Stomach (tissue), 9 donors: ENCODE results near the gene UGT8. TPM values are rescaled to one million over a fixed set of nuclear protein-coding genes. Genes with fewer than 3 reads are reported as not detected.

Experiments used
- DNase-seq, 2 donors: peaks; one replicate each; pipeline versions ENCODE4 v3.0.0 to v3.0.0-alpha.2; 2013 to 2019
- H3K27ac ChIP-seq, 5 donors: fragments of 200-600 bp in 4 of 5; sonication (generic) in 4 of 5; one replicate each; pipeline ENCODE4 v1.5.1; 2013 to 2019; ENCODE audit warnings: mild to moderate bottlenecking in 1 of 5, moderate library complexity in 1 of 5
- H3K27me3 ChIP-seq, 3 donors: fragments of 200-600 bp; sonication (generic); one replicate each; pipeline ENCODE4 v1.5.1; 2017 to 2019; ENCODE audit warnings: mixed run types in 1 of 3
- H3K36me3 ChIP-seq, 4 donors: fragments of 200-600 bp; sonication (generic); 1 replicate in 3 of 4; 2 replicates in 1 of 4; pipeline ENCODE4 v1.5.1; 2016 to 2019
- H3K4me1 ChIP-seq, 4 donors: fragments of 200-600 bp; sonication (generic); one replicate each; pipeline ENCODE4 v1.5.1; 2016 to 2019
- H3K4me3 ChIP-seq, 4 donors: fragments of 200-600 bp; sonication (generic) in 3 of 4; one replicate each; pipeline ENCODE4 v1.5.1; 2016 to 2019; ENCODE audit warnings: mild to moderate bottlenecking in 1 of 4
- H3K9me3 ChIP-seq, 4 donors: fragments of 200-600 bp; sonication (generic); one replicate each; pipeline ENCODE4 v1.5.1; 2016 to 2019
- EP300 ChIP-seq: sonication (generic); formaldehyde crosslinking; IDR thresholded peaks from one replicate; pipeline ENCODE4 v1.6.1; 2017; ENCODE audit warnings: antibody characterized with exemption
- POLR2A ChIP-seq, 4 donors: fragments of 450-650 bp; IDR thresholded peaks; one replicate each; pipeline ENCODE4 v1.6.1; 2016; ENCODE audit warnings: antibody characterized with exemption in 4 of 4, control low read depth in 2 of 4, mild to moderate bottlenecking in 1 of 4, moderate library complexity in 1 of 4
- POLR2AphosphoS5 ChIP-seq, 3 donors: sonication (generic); formaldehyde crosslinking; IDR thresholded peaks; one replicate each; pipeline ENCODE4 v1.6.1; 2016; ENCODE audit warnings: antibody characterized with exemption in 3 of 3
- WGBS, 5 donors: extraction: QIAGEN DNeasy Blood & Tissue Kit in 3 of 5; methylation state at CpG; one replicate each; pipeline versions ENCODE4 v1.1.5 to v1.1.7; 2013 to 2018; 5-methylcytosine and 5-hydroxymethylcytosine counted together
- intact Hi-C: fragments of 100-400 bp; cut with DNase I; formaldehyde crosslinking; loops from one replicate; pipeline ENCODE4 v1.15.1; 2023; ENCODE audit warnings: low total_unique reads
- polyA plus RNA-seq, 3 donors: library from polyadenylated mRNA; stranded (reverse); fragments of 200-250 nt; gene quantifications; one replicate each; pipeline ENCODE4 v1.2.3, GENCODE V29; 2013
- total RNA-seq, 5 donors: library from RNA; depleted of rRNA; stranded (reverse); fragments of >200 nt; gene quantifications; one replicate each; pipeline versions ENCODE4 v1.1.0 to v1.2.3, GENCODE V29; 2014 to 2016
- TF ChIP-seq, protein P1 (sequence below), 7 experiments: fragments of 450-650 bp in 4 of 7; fragments of 200-600 bp in 3 of 7; sonication (generic) in 3 of 7; IDR thresholded peaks; one replicate each; pipeline ENCODE4 v1.5.1; 2016 to 2019; ENCODE audit warnings: antibody characterized with exemption in 7 of 7, control low read depth in 2 of 7, mild to moderate bottlenecking in 1 of 7
- donor health status: healthy with polysubstance abuse.
- donor health status: Bipolar disorder and iron deficiency.
- donor health status: healthy.

UGT8 gene
- total and polyA plus RNA-seq, 8 donors = 1.2 to 42.6 (median 8.0) TPM

DNA sequence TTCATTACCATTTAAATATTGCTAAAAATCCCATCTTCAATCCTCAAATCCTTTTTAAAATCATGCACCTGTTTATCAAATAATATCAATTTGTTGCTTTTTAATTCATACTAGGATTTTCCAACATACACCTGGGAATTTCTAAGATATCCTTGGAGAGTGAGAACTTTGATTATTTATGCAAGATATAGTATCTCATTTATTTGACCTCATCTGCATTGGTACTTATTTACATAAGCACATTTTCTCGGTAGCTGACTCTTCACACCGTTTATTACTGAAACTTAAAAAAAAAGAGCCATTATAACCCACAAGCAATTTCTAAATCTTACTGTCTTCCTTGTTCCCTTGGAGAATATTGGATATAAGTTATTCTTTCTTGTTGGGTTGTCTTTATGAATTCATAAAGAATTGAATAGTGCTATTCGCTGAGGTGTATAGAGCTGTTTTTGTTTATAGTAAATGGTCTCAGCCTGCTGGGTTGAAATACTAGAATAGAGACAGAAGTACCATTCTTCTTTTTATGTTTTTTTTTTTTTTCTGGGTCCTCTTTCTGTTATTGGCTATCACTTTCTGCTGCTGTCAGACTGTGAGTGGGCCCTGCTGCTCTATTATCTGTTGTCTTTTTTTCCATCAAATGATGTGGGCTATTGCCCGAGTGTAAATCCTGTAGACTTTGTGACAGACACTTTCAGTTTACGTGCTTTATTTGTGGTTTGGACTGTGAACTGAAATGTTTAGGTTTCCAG lies 2.9 kb downstream of the UGT8 start:
- 34 to 54% (median 41%) methylated on average over 5 of the region's 5 CpGs for WGBS, 5 donors
- peaks cover 5 to 36% (median 21%) of the 10 kb centered on the region in 4 donors for H3K4me1 ChIP-seq
- no peak for DNase-seq

GRCh38 chr4:114603497-114603896 lies 4.9 kb downstream of the UGT8 start:
- intact Hi-C loops = no loop called here
- no peaks in the 10 kb centered on the region for H3K36me3 ChIP-seq
- H3K4me1 ChIP-seq = peaks cover 0 to 27% (median 17%) of the 10 kb centered on the region in 4 donors
- no peak for DNase-seq
- 15 to 43% (median 39%) methylated on average over 5 of the region's 5 CpGs for WGBS, 5 donors
- H3K27me3 ChIP-seq = peaks cover 0 to 16% (median 4%) of the 10 kb centered on the region in 3 donors
- TF ChIP-seq POLR2A (IDR thresholded peaks at IDR 0.05) (no peak), POLR2AphosphoS5 (IDR thresholded peaks at IDR 0.05) (no peak), EP300 (no peak)
- TF ChIP-seq, protein P1, sequence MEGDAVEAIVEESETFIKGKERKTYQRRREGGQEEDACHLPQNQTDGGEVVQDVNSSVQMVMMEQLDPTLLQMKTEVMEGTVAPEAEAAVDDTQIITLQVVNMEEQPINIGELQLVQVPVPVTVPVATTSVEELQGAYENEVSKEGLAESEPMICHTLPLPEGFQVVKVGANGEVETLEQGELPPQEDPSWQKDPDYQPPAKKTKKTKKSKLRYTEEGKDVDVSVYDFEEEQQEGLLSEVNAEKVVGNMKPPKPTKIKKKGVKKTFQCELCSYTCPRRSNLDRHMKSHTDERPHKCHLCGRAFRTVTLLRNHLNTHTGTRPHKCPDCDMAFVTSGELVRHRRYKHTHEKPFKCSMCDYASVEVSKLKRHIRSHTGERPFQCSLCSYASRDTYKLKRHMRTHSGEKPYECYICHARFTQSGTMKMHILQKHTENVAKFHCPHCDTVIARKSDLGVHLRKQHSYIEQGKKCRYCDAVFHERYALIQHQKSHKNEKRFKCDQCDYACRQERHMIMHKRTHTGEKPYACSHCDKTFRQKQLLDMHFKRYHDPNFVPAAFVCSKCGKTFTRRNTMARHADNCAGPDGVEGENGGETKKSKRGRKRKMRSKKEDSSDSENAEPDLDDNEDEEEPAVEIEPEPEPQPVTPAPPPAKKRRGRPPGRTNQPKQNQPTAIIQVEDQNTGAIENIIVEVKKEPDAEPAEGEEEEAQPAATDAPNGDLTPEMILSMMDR (IDR thresholded peaks at IDR 0.05) = no peak
- peak overlapping the region; percentile 47 to 75 (median 67) for H3K27ac ChIP-seq
- H3K9me3 ChIP-seq = no peaks in the 10 kb centered on the region
- H3K4me3 ChIP-seq = peak overlapping the region in 3 of 4 donors; percentile 8 to 29 (median 22)

More for the DNA sequence above, 2.9 kb downstream of the UGT8 start:
- no peak overlapping the region for H3K4me3 ChIP-seq
- H3K27me3 ChIP-seq = peaks cover 0 to 27% (median 10%) of the 10 kb centered on the region in 3 donors
- no peak for TF ChIP-seq EP300
- H3K27ac ChIP-seq = peak overlapping the region in 1 of 5 donors; percentile 48
- H3K9me3 ChIP-seq = no peaks in the 10 kb centered on the region
- H3K36me3 ChIP-seq = no peaks in the 10 kb centered on the region
- intact Hi-C loops = no loop called here

DNA sequence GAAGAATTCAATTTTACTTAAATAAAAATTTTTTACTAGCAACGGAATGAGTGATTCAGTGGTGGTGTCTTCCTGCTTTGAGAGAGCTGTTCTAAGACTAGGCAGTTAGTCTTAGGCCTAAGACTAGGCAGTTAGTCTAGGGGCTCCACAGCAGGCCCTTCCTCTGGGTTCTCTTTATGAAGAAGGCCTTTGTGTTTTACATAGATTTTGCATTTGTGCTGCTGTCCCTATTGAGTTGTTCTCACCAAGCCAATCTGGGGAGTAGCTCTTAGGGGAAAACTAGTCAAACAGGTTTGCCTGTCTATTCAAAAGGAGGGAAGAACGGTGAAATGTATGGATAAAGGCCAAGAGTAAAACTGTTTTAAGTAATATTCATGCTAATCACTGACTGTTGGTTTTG lies 7.6 kb downstream of the UGT8 start:
- WGBS, 5 donors = 40 to 77% (median 52%) methylated on average over 2 of the region's 2 CpGs
- Histone ChIP-seq H3K27ac (peak overlapping the region in 4 of 5 donors; percentile 13 to 63 (median 38)), H3K4me1 (peaks cover 0 to 9% (median 2%) of the 10 kb centered on the region in 4 donors), H3K4me3 (no peak overlapping the region), H3K27me3 (no peaks in the 10 kb centered on the region), H3K9me3 (no peaks in the 10 kb centered on the region), H3K36me3 (no peaks in the 10 kb centered on the region)
- TF ChIP-seq POLR2AphosphoS5 (IDR thresholded peaks at IDR 0.05) (no peak), POLR2A (IDR thresholded peaks at IDR 0.05) (no peak)
- TF ChIP-seq, protein P1 (IDR thresholded peaks at IDR 0.05) = no peak
- DNase-seq = peak in 1 of 2 donors; percentile 82
- intact Hi-C loops = no loop called here

DNA sequence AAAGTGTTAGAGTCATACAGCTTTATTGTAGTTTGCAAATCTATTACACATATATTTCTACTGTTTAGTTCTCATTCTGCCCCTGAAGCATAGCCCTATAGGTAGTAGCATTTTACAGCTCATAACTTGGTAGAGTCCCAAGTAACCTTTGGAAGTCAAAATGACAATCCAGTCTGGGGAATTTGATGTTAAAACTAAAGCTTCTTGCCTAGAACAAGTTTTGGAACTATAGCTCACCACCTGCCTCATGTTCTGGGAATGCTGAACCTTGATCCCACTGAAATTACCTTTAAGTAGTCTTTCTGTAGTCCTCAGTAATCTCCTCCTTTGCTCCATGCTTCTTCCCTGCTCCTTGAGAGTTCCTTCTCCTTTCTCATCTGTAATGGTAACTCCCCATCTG lies 8.4 kb downstream of the UGT8 start:
- H3K4me3 ChIP-seq = no peak overlapping the region
- H3K4me1 ChIP-seq = peaks cover 0 to 9% (median 0%) of the 10 kb centered on the region in 4 donors
- H3K27me3 ChIP-seq = no peaks in the 10 kb centered on the region
- intact Hi-C loops = no loop called here
- H3K27ac ChIP-seq = peak overlapping the region in 3 of 5 donors; percentile 21 to 63 (median 55)
- TF ChIP-seq, protein P1 (IDR thresholded peaks at IDR 0.05) = no peak
- TF ChIP-seq POLR2AphosphoS5 (IDR thresholded peaks at IDR 0.05) (no peak), EP300 (no peak), POLR2A (IDR thresholded peaks at IDR 0.05) (no peak)
- no peaks in the 10 kb centered on the region for H3K36me3 ChIP-seq
- no peaks in the 10 kb centered on the region for H3K9me3 ChIP-seq
- DNase-seq = no peak

DNA sequence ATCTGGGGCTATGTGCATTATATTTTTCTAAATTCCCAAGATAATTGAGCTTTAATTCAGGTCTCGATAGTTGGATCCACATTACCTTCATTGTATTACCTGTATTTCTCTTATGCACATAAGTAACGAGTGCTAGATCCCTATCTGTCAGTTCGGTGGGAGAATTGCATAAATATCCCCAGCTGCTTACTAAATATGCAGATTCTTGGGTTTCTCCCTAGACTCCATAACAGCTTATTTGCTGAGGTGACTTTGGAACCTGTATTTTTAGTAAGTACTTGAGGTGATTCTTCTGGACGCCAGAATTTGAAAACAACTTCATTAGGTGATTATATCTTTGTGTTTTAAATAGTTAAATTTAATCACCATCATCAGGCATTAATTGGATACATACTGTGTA lies 15.0 kb downstream of the UGT8 start:
- intact Hi-C loops = no loop called here
- Histone ChIP-seq H3K36me3 (no peaks in the 10 kb centered on the region), H3K9me3 (no peaks in the 10 kb centered on the region), H3K27ac (peak overlapping the region in 1 of 5 donors; percentile 91), H3K27me3 (no peaks in the 10 kb centered on the region), H3K4me3 (no peak overlapping the region), H3K4me1 (peaks cover 0 to 18% (median 10%) of the 10 kb centered on the region in 4 donors)
- TF ChIP-seq POLR2AphosphoS5 (IDR thresholded peaks at IDR 0.05) (no peak), EP300 (no peak), POLR2A (IDR thresholded peaks at IDR 0.05) (no peak)
- TF ChIP-seq, protein P1 (IDR thresholded peaks at IDR 0.05) = no peak
- DNase-seq = no peak
- 40 to 73% (median 56%) methylated on average over 4 of the region's 4 CpGs for WGBS, 5 donors
